Keratinocyte (primary cell): ENCODE results near the gene NECTIN1. TPM values are rescaled to one million over a fixed set of nuclear protein-coding genes. Genes with fewer than 3 reads are reported as not detected.

Source experiments
- DNase-seq: peaks from one replicate; pipeline ENCODE4 v3.0.0-alpha.2; 2011; ENCODE audit warnings: low read depth, missing footprints, low spot score
- FAIRE-seq: peaks from 2 replicates; lab custom pipeline; 2011; peaks lifted over from hg19 to GRCh38; lab: Jason Lieb, UNC
- H2AFZ ChIP-seq: 2 replicates; pipeline ENCODE4 v1.6.0; 2012; ENCODE audit warnings: low read length, control low read depth, inconsistent platforms; ENCODE audit not compliant: control insufficient read depth
- H3K27ac ChIP-seq: 2 replicates; pipeline ENCODE4 v1.5.1; 2011; ENCODE audit warnings: low read length; ENCODE audit not compliant: control insufficient read depth, insufficient read depth
- H3K27me3 ChIP-seq: 3 replicates; pipeline ENCODE4 v1.6.0; 2011; ENCODE audit warnings: low read length; ENCODE audit not compliant: control insufficient read depth, insufficient read depth; ENCODE audit errors: extremely low read depth
- H3K36me3 ChIP-seq, 2 experiments: 2 replicates in 1 of 2; 3 replicates in 1 of 2; pipeline ENCODE4 v1.5.1; 2011; ENCODE audit warnings: low read length in 2 of 2, mild to moderate bottlenecking in 1 of 2; ENCODE audit not compliant: control insufficient read depth in 2 of 2, insufficient read depth in 2 of 2; ENCODE audit errors: extremely low read depth in 1 of 2
- H3K4me1 ChIP-seq: 3 replicates; pipeline ENCODE4 v1.5.1; 2011; ENCODE audit warnings: low read length; ENCODE audit not compliant: control insufficient read depth, insufficient read depth; ENCODE audit errors: extremely low read depth
- H3K4me2 ChIP-seq: 3 replicates; pipeline ENCODE4 v1.6.0; 2011; ENCODE audit warnings: low read depth, low read length; ENCODE audit not compliant: control insufficient read depth, insufficient read depth; ENCODE audit errors: extremely low read depth
- H3K4me3 ChIP-seq, 3 experiments: fragments of 200-600 bp in 1 of 3; sonication (generic) in 1 of 3; 2 replicates in 2 of 3; 3 replicates in 1 of 3; pipeline ENCODE4 v1.5.1; 2011 to 2016; ENCODE audit warnings: low read length in 3 of 3, mild to moderate bottlenecking in 3 of 3, control low read depth in 2 of 3, inconsistent platforms in 1 of 3, low read depth in 1 of 3, mixed read lengths in 1 of 3, mixed run types in 1 of 3, moderate library complexity in 1 of 3; ENCODE audit not compliant: control insufficient read depth in 2 of 3, insufficient read depth in 2 of 3; ENCODE audit errors: extremely low read depth in 1 of 3
- H3K79me2 ChIP-seq: 2 replicates; pipeline ENCODE4 v1.6.0; 2012; ENCODE audit warnings: low read length; ENCODE audit not compliant: control insufficient read depth, insufficient read depth
- H3K9ac ChIP-seq: 3 replicates; pipeline ENCODE4 v1.6.0; 2011; ENCODE audit warnings: low read length; ENCODE audit not compliant: control insufficient read depth, insufficient read depth; ENCODE audit errors: extremely low read depth
- H3K9me1 ChIP-seq: 3 replicates; pipeline ENCODE4 v1.6.0; 2011; ENCODE audit warnings: low read length; ENCODE audit not compliant: control insufficient read depth, insufficient read depth; ENCODE audit errors: extremely low read depth
- H3K9me3 ChIP-seq: 2 replicates; pipeline ENCODE4 v1.5.1; 2012; ENCODE audit warnings: low read depth, low read length; ENCODE audit not compliant: control insufficient read depth
- H4K20me1 ChIP-seq: 3 replicates; pipeline ENCODE4 v1.6.0; 2011; ENCODE audit warnings: low read length; ENCODE audit not compliant: control insufficient read depth, insufficient read depth; ENCODE audit errors: extremely low read depth
- CTCF ChIP-seq, 3 experiments: IDR thresholded peaks in 1 of 3; conservative IDR thresholded peaks in 1 of 3; optimal IDR thresholded peaks in 1 of 3; 2 replicates in 2 of 3; 3 replicates in 1 of 3; pipeline versions ENCODE3 to v1.5.1; 2011; ENCODE audit warnings: low read length in 3 of 3, mild to moderate bottlenecking in 3 of 3, moderate library complexity in 2 of 3, control low read depth in 1 of 3, inconsistent platforms in 1 of 3; ENCODE audit not compliant: insufficient read depth in 2 of 3; ENCODE audit errors: extremely low read depth in 1 of 3
- EZH2 ChIP-seq: IDR thresholded peaks from one replicate; pipeline ENCODE4 v1.6.1; 2012; ENCODE audit warnings: inconsistent platforms, mild to moderate bottlenecking, low read length, moderate library complexity
- dilution Hi-C: fragments of 300-500 bp; cut with MboI; formaldehyde crosslinking; loops from one replicate; pipeline ENCODE4 v1.7.0; 2020; ENCODE audit warnings: low sequenced_read_pairs; ENCODE audit not compliant: extremely low pct_ligation_motif_present
- polyA plus RNA-seq, 5 experiments: library from polyadenylated mRNA; depleted of rRNA in 3 of 5; stranded (reverse) in 3 of 5; stranded (forward) in 1 of 5; unstranded in 1 of 5; fragments of >200 nt; gene quantifications; 1 replicate in 1 of 5; 2 replicates in 3 of 5; 3 replicates in 1 of 5; pipeline versions ENCODE4 v1.2.1 to v1.2.3, GENCODE V29; 2011 to 2012; ENCODE audit warnings: missing spikeins in 2 of 5, low read depth in 1 of 5, low replicate concordance in 1 of 5

NECTIN1 gene
- polyA plus RNA-seq, 1 donor (not counting 4 experiments of a cell fraction or from before 2014, with no cell fraction given) = 37.5 TPM

- H4K20me1 ChIP-seq = no peaks in the 10 kb centered on the region
- H3K4me3 ChIP-seq = no peak overlapping the region
- H2AFZ ChIP-seq = no peak overlapping the region
- H3K9me3 ChIP-seq = no peaks in the 10 kb centered on the region
- H3K9ac ChIP-seq = no peak overlapping the region
- TF ChIP-seq CTCF (optimal IDR thresholded peaks at IDR 0.05 in 1 of 3, IDR thresholded peaks at IDR 0.05 in 1 of 3, conservative IDR thresholded peaks at IDR 0.05 in 1 of 3; ENCODE audit: extremely low read depth in 1 of 3, insufficient read depth in 2 of 3, low read length in 3 of 3) (no peak), EZH2 (no peak)
- peaks cover 27% of the 10 kb centered on the region for H3K4me1 ChIP-seq
- peaks cover 43 to 55% of the 10 kb centered on the region in 2 experiments for H3K36me3 ChIP-seq
- no peak overlapping the region for H3K4me2 ChIP-seq
- DNase-seq (no peak), FAIRE-seq (no peak)
- H3K79me2 ChIP-seq = no peaks in the 10 kb centered on the region
- no peak overlapping the region for H3K27ac ChIP-seq
- peaks cover 3% of the 10 kb centered on the region for H3K9me1 ChIP-seq
- no peaks in the 10 kb centered on the region for H3K27me3 ChIP-seq
- dilution Hi-C loops = no loop called here
These were observed 57.9 kb downstream of the NECTIN1 start for GRCh38 chr11:119671051-119671450.

- H3K4me3 ChIP-seq = no peak overlapping the region
- H3K4me1 ChIP-seq = peaks cover 35% of the 10 kb centered on the region
- H2AFZ ChIP-seq = no peak overlapping the region
- dilution Hi-C loops = no loop called here
- peaks cover 34 to 47% of the 10 kb centered on the region in 2 experiments for H3K36me3 ChIP-seq
- TF ChIP-seq EZH2 (no peak), CTCF (optimal IDR thresholded peaks at IDR 0.05 in 1 of 3, IDR thresholded peaks at IDR 0.05 in 1 of 3, conservative IDR thresholded peaks at IDR 0.05 in 1 of 3; ENCODE audit: extremely low read depth in 1 of 3, insufficient read depth in 2 of 3, low read length in 3 of 3) (no peak)
- H3K4me2 ChIP-seq = no peak overlapping the region
- peaks cover 2% of the 10 kb centered on the region for H4K20me1 ChIP-seq
- no peaks in the 10 kb centered on the region for H3K79me2 ChIP-seq
- H3K9me3 ChIP-seq = no peaks in the 10 kb centered on the region
- no peak for FAIRE-seq
- no peak for DNase-seq
- no peak overlapping the region for H3K9ac ChIP-seq
- H3K9me1 ChIP-seq = peaks cover 3% of the 10 kb centered on the region
- no peak overlapping the region for H3K27ac ChIP-seq
- no peaks in the 10 kb centered on the region for H3K27me3 ChIP-seq
These were observed 59.5 kb downstream of the NECTIN1 start for GRCh38 chr11:119669487-119669886.
